ENCODE results near the gene ERC2. TPM values are rescaled to one million over a fixed set of nuclear protein-coding genes. Genes with fewer than 3 reads are reported as not detected.
"Not testable (repeated sequence)": the region's sequence is repeated elsewhere in the genome, so short reads cannot be mapped to it uniquely, and the experiment has no call there.

The ERC2 gene
- polyA plus RNA-seq (2013, experiment 1 of 2; ENCODE audit: insufficient read length) = not detected
- not detected for polyA plus RNA-seq (2013, experiment 2 of 2; ENCODE audit: insufficient read length)

DNA sequence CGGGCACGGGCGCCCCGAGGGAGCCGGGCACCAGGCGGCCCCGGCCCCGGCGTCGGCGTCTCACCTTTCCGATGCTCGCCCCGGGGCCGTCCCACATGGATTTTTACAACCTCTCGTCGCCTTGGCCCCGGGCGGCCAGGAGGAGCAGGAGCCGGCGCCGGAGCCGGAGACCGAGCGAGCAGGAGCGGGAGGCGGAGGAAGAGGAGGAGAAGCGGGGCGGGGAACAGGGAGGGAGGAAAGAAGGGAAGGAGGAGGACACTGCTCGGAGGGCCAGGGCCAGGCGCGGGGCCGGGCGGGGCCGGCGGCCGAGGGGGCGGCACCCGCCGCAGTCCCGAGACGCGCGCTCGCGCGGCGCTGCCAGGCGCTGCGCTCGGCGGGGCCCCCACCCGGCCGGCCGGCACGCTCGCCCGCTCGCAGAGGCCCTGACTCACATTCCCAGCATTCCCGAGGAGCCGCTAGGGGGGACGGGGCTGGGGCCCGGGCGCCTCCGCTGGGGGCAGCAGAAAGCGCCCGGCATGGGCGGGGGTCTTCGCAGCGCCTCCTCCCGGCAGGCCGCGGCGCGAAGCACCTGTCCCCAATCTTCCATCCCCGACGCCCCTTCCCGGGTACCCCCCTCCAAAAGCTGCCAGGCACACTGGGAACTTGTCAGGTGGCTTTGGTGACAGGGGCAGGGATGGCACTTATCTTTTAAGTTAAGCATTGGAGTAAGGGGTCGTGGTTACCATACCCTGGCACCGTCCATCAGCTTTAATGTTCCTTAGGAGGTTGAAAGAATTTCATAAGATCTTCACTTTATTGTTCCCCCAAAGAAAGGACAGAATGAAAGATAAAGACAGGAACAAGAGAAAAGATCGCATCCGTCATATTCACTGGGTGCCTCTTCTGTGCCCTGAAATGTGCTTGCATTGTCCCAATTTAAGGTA lies at the start of gene ERC2:
TSS of gene ERC2 (minus strand) at position 284 of the 923 bp plus-strand sequence.
- peak; percentile 49 for DNase-seq

DNA sequence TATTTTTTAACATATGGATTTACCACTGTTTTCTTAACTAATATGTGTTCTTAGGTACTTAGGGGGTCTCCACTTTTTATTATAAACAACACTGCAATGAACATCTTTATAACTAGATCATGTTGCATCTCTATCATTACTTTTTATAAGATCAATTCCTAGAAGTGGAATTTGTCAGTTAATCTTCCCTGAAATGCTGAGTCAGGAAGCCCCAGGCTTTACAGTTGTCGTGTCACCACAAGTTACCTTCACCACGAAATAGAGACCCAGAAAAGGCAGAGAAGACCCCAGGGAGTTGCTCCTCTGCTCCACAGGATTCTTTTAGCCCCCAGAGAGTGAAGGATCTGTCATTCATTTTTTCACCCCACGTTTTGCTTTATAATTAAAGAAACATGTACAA lies 34.5 kb upstream of the ERC2 start:
- no peak for DNase-seq

DNA sequence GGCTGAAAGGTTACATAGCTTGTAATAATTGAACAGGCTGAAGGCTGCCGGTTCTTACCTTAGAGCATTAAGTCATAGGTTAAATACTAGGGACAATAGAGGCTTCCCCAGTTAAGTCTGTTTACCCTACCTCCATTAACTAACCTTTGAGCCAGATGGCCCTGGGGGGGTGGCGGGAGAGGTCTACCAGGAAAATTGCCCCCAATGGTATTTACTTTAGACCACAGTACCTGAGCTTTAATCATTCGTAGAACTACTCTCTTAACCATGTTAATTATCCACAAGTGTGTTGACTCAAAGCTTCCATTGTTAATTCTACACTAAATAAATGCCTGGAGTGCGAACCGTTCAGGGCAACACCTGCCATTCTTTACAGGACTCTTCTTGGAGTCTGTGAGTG lies 28.1 kb upstream of the ERC2 start:
- not testable (repeated sequence) for DNase-seq

DNA sequence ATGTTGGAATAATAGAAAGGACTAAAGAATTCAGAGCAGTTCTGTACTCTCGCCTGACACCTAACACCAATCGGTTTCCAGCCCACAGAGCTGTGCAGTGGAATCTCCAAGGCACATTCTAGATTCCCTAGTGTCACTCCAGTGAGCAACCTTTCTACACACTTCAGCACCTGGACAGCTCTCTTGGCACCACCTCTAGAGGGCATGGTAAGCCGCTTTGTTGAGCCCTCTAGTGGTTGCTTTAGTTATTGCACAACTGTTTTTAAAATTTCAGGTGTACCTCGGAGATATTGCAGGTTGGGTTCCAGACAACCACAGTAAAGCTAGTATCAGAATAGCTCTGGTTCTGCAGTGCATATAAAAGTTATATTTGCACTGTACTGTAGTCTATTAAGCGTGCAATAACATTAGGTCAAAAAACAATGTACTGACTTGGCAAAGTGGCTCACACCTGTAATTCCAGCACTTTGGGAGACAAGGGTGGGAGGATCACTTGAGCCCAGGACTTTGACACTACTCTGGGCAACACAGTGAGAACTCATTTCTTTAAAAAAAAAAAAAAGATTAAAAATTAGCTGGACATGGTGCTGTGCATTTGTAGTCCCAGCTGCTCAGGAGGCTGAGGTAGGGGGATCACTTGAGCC lies 26.5 kb upstream of the ERC2 start:
- DNase-seq = peak; percentile 82

DNA sequence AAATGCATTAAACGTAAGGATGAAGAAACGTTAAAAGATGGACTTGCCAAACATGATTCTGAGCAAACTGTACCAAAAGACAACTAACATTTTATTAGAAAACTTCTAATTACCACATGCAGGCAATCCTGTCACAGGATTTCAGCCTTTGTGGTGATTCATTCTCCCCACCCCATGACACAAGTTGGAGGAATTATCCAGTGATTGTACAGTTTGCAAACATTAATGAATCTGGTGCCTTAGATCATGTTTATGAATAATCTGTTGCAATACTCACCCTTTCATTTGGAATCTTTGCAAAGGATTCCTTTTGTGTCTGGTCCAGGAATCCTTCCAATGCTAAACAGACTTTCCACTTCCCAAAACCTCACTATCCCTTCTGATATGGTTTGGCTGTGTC lies 23.3 kb upstream of the ERC2 start:
- no peak for DNase-seq

DNA sequence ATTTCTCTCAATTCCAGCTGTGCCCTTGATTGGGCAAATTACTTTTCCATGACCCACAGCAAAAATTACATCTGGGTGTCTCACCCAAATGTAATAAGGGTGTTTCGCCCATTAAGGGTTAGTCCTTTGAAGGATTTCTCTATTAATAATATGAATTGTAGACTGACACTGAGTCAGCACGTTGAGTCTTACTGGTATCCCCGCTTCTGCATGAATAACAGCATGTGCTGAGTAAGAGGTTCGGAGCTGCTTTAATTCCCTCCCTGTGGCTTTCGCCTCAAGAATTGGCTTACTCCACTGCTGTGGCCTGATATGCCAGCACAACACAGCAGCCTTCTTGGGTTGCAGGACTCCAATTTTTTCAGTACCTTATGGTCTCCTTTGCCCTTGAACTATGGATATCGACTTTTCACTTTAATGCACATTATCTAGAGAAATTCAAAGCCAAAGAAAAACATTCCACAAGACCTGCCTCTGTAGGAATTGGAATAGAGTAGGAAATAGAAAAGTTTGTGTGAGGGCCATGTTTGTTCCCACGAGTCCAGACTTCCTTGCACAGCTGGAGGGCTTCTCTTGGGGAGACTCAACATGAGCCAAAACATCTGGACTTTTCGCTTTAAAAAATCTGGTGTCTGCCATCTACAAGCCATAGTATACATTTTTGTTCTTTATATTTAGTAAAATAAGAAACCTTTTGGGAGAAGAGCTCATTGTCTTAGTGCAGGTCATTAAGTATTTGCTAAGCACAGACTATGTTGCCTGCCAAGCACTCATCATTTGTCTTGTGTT lies 20.7 kb upstream of the ERC2 start:
- no peak for DNase-seq

DNA sequence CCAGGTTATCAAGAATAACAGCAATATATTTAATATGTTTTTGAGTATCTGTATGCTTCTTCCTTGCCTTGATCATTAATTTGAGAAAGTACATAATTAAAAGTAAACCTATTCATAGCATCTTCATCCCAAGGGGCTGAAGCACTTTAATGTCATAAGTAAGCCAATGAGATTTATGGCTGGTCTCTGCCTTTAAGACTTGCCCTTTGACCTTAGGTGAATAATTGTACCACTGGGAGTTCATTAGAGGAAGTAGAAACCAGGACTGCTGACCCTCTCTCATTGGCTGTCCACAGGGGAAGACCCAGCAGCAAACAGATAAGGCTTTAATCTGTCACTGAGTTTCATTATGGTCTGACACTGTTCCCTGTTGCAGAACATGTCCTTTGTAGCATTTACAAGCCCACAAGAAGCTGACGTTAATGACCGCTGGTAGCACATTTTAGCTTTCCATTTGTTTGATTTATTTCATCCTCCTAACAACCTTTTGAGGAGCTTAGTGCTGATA lies 16.3 kb upstream of the ERC2 start:
- no peak for DNase-seq

DNA sequence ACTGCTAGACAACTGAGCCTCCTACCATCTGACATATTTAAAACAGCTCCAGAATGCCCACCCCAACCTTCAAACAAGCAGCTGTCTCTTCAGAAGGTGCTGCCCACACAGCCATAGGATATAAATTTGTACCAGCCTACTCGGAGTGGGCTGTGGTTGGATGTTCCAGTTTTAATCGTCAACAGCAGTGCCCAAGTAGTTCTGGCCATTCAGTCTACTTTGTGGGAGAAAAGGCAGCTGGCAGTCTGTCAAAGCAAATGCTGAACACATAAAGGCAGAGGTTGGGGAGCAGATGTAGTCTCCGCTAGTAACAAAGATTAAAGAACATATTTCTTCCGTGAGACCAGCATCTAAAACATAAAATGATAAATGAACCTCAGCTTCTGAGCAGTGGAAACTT lies 15.9 kb upstream of the ERC2 start:
- DNase-seq = no peak

DNA sequence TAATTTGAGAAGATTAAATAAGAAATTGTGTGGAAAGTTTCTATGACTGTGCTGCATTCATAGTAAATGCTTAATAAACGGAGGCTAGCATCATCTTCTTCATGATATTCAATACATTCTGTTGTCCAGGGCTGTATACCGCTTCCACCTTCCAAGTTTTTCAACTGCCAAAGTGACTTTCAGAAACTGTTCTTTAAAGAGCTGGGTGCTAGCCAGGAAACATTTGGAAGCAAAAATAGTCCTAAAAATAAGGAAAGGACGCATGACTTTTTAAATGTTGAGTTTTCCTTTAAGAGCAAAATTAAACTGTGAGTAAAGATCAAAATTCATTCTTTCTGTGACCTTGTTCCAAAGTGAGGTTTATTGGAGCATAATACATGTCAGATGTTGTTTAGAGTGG lies 9.4 kb upstream of the ERC2 start:
- no peak for DNase-seq

DNA sequence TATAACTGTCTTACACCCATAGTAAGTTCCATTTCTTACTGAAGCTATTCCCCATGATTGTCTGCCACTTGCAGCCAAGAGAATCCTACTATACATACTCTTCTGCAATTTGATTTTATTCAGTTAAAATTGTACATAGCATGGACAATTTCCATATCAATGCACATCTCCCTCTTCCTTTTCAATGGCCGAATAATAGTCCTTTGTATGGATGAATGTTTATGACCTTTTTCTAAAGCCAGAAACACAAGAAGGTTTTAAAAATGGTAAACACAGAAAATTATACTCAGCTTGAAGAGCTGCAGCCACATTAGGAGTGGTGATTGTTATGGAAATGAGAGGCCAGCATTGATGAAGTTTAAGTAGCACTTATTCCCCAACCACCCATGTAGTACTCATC lies 8.5 kb upstream of the ERC2 start:
- DNase-seq = no peak

DNA sequence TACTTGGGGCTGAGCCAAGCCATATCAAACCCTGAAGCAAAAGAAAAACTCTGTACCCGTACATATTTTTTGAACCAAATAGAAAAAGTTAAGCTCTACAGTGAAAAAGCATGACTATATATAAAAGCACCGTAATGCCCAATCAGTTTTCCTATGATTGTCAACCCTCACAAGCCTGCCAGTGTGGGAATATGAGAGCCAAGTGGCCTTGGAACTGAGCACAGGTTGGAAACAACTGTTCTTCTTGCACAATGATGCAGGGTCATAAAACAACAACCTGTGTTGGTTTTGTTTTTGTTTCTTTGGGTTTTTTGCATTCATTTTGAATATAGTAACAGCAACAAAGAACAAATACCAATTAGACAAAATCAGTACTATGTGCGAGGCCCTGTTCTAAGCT lies 3.5 kb upstream of the ERC2 start:
- DNase-seq = no peak

DNA sequence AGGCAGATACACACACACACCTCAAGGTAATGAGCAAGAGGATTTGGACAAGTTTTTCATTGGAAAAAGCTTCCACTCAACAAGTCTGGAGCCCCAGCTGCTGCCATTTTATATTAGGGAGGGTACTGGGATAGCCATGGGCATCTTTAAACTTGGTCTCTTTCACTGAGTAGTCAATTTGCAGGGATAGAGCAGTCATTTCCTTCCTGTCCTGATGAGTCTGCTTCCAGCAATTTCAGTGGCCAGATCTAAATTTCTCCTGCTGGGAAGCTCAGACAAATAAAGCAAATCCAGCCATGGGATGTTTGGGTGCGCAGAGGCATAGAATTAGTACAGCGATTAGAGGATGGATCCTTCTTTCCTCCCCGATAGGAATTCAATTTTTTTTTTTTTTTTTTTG lies 874 bp upstream of the ERC2 start:
- DNase-seq = peak; percentile 13

DNA sequence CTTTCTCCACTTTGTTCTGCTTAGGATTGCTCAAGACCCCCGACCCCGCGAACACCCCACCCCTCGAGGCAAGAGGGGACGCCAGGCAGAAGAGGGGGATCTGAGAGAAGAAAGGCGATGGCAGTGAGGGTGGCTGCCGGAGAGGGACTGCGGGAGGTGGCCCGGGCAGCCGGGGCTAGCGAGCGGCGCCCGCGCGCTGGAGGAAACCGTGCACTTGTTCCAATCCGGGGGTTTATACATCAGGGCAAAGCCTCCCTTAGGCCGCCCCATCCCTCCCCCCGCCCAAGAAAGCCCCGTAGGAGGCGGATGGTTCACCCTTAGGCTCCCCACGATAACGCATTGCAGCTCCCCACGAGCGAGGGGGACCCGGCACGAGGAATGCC lies 475 bp downstream of the ERC2 start:
- no peak for DNase-seq

DNA sequence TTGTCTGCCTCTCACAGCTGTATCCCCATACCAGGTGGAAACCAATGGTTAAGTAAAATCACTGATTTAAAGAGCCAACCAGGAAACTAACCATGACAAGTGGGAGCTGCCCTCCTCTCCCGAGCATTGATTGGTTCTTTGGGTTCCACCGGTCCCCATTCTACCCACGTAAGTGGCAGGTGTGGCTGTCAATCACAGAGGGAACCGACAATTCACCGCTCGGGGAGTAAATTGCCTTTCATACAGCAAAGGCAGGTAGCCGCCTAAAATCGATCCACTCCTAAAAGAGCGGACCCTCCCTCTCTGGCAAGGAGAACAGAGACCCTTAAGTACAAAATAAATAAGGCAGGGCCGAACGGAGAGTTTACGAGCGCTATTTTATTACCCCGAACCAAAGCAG lies 1.2 kb downstream of the ERC2 start:
- peak; percentile 49 for DNase-seq

DNA sequence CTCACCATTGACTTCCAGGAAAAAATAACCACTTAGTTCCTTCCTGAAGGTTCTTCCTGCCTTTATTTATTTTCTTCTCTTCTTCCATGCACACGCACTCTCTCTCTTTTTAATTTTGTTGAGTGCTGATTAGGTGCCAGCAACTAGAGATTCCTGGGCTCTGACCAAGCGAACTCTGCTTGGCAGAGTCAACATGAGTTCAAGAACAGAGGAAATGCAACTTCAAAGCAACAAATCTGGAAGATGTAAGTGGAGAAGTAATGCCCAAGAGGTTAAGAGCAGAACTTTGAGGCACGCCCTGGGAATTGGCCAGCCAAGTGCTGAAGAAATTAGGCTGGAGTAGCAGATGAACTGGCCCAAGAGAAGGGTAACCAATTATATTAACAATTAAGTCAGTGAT lies 8.5 kb downstream of the ERC2 start:
- no peak for DNase-seq

DNA sequence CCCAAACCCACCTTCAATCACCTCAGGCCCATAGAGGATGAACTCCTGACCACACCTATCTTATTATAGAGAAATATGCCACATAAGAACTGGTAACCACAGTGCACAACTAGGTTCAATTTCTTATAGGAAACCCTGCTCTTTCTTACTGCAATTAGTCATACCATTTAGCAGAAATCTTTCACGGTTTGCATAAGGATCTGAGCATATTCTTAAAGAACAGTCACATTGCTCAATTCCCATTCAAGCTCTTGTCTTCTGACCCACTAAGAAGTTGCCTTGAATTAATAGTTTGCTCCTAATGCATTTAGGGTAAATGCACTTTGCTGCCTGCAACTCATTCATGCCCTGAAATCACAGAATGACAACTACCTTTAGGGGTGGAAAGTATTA lies 9.2 kb downstream of the ERC2 start:
- DNase-seq = no peak

DNA sequence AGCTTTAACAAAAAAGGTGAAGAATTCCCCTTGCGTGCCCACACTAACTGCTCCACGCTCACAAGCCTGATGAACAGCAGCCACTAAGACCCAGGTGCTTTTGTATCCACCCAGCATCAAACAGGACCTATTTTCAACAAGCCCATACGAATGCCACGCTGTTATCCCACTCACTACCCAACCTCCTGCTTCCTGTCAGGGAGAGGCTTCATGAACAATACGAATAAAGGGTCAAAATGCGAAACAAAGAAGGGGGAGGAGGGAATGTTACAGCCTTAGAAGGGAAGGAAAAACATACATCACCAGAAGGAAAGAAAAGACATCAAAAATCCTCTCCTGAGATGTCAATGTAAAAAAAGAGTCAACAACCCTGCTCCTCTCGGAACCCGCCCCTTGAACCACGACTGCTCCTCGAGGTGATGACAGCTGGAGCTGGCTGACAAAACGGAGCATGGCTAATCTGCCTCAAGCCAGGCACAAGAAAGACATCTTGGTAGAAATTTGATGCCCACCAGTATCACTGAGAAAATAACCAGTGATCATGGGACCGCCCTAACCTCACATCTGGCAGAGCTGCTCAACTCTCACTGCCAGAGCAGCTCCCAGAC lies 9.7 kb downstream of the ERC2 start:
- DNase-seq = no peak

DNA sequence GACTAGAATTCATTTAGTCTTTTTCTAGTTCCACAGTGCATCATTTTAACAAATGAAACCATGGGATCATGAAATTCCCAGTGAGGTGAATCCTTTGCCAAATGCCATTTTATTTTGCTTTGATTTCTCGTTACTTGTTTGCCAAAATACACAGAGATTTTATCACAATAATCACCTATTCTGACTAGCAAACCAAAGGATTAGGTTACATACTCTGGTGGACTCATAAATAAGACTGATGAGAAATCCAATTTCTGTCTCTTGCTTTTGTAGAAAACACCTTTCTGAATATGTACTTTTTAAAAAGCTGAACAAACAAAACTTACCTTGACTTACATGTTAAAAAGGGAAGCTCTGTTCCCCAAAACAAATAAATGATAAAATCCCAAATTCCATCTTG lies 12.2 kb downstream of the ERC2 start:
- DNase-seq = no peak

DNA sequence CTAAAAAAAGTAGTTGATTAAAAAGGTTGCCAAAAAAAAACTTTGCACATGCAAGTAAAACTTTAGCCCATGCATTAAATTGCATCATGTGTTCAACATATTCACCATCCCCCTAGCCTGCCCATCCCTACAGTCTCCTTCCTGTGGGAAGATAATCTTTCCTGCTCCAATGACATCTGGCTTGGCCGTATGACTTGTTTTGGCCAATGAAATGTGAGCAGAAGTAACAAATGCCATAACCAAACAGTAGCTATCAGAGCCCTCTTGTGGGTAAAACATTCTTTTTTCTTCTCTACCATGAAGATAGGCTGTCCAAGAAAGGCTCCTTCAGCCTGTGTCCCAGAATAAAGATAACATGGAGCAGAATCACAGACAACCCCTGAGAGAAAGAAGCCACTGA lies 15.3 kb downstream of the ERC2 start:
- DNase-seq = no peak

DNA sequence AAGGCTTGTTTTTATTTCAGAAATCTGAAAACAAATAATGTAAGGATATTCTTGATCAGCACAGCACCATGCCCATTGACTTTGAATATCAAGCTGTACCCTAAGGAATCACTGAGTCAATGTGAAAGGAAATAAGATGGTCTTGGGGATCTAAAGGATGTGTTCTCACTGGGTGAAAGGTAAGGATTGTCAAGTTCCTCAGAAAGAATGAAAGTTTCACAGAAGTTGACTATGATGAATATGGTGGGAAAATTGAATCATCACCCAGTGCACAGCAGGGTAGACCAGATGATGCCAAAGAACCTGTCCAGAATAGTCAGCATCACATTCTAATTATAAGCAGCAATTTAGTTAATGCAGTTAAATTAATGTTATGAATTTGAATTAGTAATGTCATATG lies 16.2 kb downstream of the ERC2 start:
- DNase-seq = no peak

DNA sequence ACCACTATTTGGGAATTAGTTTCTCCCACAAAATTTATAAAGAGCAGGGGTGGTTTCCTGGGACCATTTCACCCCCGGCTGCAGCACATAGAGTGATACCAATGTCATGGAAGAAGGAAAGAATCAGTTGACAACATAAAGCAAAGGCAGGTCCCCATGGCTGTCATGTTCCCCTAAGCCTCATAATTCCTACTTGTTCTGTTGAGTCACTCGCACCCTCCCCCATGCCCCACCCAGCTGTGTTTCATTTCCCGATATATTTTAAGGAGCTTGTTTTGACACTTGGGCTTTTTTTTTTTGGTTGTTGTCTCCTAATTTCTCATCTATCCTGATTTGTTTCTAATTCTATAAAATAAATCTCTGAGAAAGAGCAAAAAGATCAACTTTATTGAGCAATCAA lies 24.9 kb downstream of the ERC2 start:
- no peak for DNase-seq

DNA sequence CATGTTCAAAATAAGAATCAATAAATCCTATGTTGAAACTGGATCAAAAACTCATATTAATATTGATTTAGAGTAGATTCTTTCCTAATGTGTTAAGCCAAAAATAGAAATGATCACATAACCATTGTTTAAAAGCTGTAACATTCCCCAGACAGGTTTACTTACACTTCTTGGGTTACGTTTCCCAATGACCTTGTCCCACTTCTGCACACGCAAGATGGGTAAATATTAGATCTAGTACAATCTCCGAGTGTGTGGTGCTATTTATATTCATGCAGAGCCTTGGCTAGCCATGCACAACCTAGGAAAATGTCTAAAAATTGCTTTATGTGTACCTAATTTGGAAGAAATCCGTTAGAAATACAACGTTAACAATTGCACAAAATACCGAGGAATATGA lies 39.6 kb downstream of the ERC2 start:
- no peak for DNase-seq

DNA sequence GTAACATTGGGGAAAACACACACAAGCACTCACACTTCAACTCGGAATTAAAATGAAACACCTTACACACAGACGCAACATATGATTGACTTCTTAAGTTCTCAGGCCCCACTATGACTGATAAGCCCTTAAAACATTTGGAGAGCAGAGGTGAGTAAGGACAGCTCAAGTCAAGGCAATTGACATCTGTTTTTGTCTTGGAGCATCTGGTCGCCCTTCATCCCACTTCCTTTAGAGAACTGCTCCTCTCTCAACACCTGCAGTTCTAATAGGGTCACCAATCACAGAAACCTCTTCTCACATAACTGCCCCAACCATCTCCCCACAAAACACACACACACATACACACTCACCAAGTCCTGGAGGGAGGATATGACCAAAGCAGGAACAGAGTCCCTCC lies 43.4 kb downstream of the ERC2 start:
- no peak for DNase-seq
